PC-3 (cell line): ENCODE measurements around the gene SACS. TPM values are rescaled to one million over a fixed set of nuclear protein-coding genes. Genes with fewer than 3 reads are reported as not detected.

ENCODE experiments used
- ATAC-seq: fragments of 200-7000 bp; cut with Tn5 transposase; 2 replicates; pipeline ENCODE4 v1.9.1; 2020; ENCODE audit warnings: mild to moderate bottlenecking, moderate library complexity
- BruUV-seq: library from RNA; stranded (reverse); fragments of 400-500 nt; replicated peaks from 2 replicates; lab custom pipeline; 2021; lab: Mats Ljungman, UMichigan
- CTCF ChIA-PET: fragments of 300-600 bp; sonication (Branson Sonifier 250); formaldehyde crosslinking; loops from one replicate; lab custom pipeline; 2022; ENCODE audit warnings: antibody characterized with exemption; lab: Charles Lee
- POLR2A ChIA-PET: fragments of 300-600 bp; sonication (Branson Sonifier 250); formaldehyde crosslinking; loops from one replicate; lab custom pipeline; 2022; ENCODE audit warnings: antibody characterized with exemption; ENCODE audit not compliant: unreplicated experiment; lab: Charles Lee
- DNase-seq: peaks from one replicate; pipeline ENCODE4 v3.0.0-alpha.2; 2015
- H2AFZ ChIP-seq: fragments of 300-600 bp; sonication (generic); 2 replicates; pipeline ENCODE4 v1.6.0; 2016; ENCODE audit warnings: antibody characterized with exemption, low read length
- H3F3A ChIP-seq: fragments of 300-600 bp; sonication (generic); one replicate; pipeline ENCODE4 v1.6.0; 2017; ENCODE audit warnings: antibody characterized with exemption, low read length, control low read depth, mild to moderate bottlenecking; ENCODE audit not compliant: unreplicated experiment
- H3K27ac ChIP-seq: fragments of 300-600 bp; sonication (generic); 2 replicates; pipeline ENCODE4 v1.5.1; 2016; ENCODE audit warnings: mild to moderate bottlenecking, low read length
- H3K27me3 ChIP-seq: fragments of 300-600 bp; sonication (generic); 2 replicates; pipeline ENCODE4 v1.6.1; 2016; ENCODE audit warnings: low read length, mixed read lengths
- H3K36me3 ChIP-seq: fragments of 300-600 bp; sonication (generic); 2 replicates; pipeline ENCODE4 v1.6.1; 2016; ENCODE audit warnings: low read depth, mixed run types, low read length, mixed read lengths
- H3K4me1 ChIP-seq: fragments of 300-600 bp; sonication (generic); 2 replicates; pipeline ENCODE4 v1.5.1; 2016; ENCODE audit warnings: low read length; ENCODE audit not compliant: insufficient read depth
- H3K4me2 ChIP-seq: fragments of 300-600 bp; sonication (generic); 2 replicates; pipeline ENCODE4 v1.6.0; 2016; ENCODE audit warnings: low read length
- H3K4me3 ChIP-seq: fragments of 300-600 bp; sonication (generic); 2 replicates; pipeline ENCODE4 v1.5.1; 2016; ENCODE audit warnings: mild to moderate bottlenecking, low read length, mixed read lengths
- H3K79me2 ChIP-seq: fragments of 300-600 bp; sonication (generic); 2 replicates; pipeline ENCODE4 v1.6.1; 2017; ENCODE audit warnings: low read length, mixed read lengths
- H3K9ac ChIP-seq: fragments of 300-600 bp; sonication (generic); 2 replicates; pipeline ENCODE4 v1.6.0; 2016; ENCODE audit warnings: mild to moderate bottlenecking, low read length
- H3K9me2 ChIP-seq: fragments of 300-600 bp; sonication (generic); replicated peaks from 2 replicates; pipeline ENCODE4 v1.6.1; 2016; ENCODE audit warnings: mixed run types, low read length, mixed read lengths
- H3K9me3 ChIP-seq: fragments of 300-600 bp; sonication (generic); 2 replicates; pipeline ENCODE4 v1.6.1; 2016; ENCODE audit warnings: low read length, mixed read lengths
- H4K20me1 ChIP-seq: fragments of 300-600 bp; sonication (generic); 2 replicates; pipeline ENCODE4 v1.6.1; 2016; ENCODE audit warnings: low read length, mixed read lengths
- EZH2 ChIP-seq: fragments of 300-600 bp; sonication (generic); IDR thresholded peaks from one replicate; pipeline ENCODE4 v1.6.1; 2017; ENCODE audit warnings: antibody characterized with exemption, mild to moderate bottlenecking, low read length; ENCODE audit not compliant: unreplicated experiment
- EZH2phosphoT487 ChIP-seq: fragments of 300-600 bp; sonication (generic); IDR thresholded peaks from 2 replicates; pipeline ENCODE4 v1.6.1; 2018; ENCODE audit warnings: mild to moderate bottlenecking, antibody characterized with exemption, low read length, borderline replicate concordance
- intact Hi-C: fragments of 100-400 bp; cut with micrococcal nuclease; formaldehyde crosslinking; loops from 2 replicates; pipeline ENCODE4 v1.9.0; 2023
- total RNA-seq: library from RNA; depleted of rRNA; stranded (reverse); fragments of >200 nt; gene quantifications from 2 replicates; pipeline ENCODE4 v1.2.3, GENCODE V29; 2014
- TF ChIP-seq, protein P1 (sequence below): fragments of 300-600 bp; sonication (generic); conservative IDR thresholded peaks from 2 replicates; pipeline ENCODE4 v1.5.1; 2017; ENCODE audit warnings: antibody characterized with exemption, low read depth, mild to moderate bottlenecking, low read length

Gene SACS
- total RNA-seq, 1 experiment from 2014 or later: 31.6 TPM

DNA sequence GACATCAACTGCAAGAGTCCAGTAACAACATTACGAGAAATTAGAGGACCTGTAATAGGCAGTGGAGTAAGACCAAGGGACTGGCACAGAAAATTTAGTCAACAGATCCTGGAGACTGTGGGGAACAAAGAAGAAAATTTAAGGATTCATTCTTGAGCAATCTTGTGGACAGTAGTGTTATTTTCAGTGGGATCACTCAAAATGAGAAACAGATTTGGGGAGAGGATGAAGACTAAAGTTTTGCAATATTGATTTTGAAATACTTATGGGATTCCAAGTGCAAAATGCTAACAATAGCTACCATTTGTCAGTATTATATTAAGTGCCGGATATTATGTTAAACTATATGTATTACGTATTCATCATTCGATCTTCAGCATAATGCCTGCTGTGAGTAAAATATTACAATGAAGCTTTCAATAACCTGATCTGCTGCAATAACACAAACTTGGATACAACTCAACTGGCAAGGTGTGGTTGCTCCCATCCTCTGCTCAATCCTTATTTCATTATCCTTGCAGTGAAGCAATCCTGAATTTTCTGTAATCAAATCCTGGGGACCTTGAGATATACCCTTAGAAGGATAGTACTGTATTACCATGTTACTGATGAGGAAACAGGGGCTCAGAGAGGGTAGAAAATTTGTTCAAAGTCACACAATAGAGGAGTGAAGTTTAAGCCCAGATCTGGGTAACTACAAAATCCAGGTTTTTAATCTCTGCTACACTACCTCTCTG, 84.2 kb downstream of the SACS start:
- Histone ChIP-seq H3K79me2 (0 out of 2 replicates have a peak, but pooled peaks cover 4% of the 10 kb centered on the region), H3K9ac (no peak overlapping the region), H3K27me3 (no peaks in the 10 kb centered on the region), H3K4me2 (no peak overlapping the region), H3K9me2 (no peaks in the 10 kb centered on the region), H3F3A (no peaks in the 10 kb centered on the region), H3K27ac (no peak overlapping the region), H3K4me1 (no peaks in the 10 kb centered on the region), H3K9me3 (no peaks in the 10 kb centered on the region), H3K4me3 (no peak overlapping the region), H2AFZ (no peak overlapping the region), H4K20me1 (no peaks in the 10 kb centered on the region), H3K36me3 (peaks cover 29% of the 10 kb centered on the region; the same call in 1 of the 2 replicates)
- ChIA-PET POLR2A (no interaction called here), CTCF (no interaction called here)
- intact Hi-C loops: no loop called here
- no peak for DNase-seq
- TF ChIP-seq EZH2phosphoT487 (no peak), EZH2 (no peak)
- TF ChIP-seq, protein P1, sequence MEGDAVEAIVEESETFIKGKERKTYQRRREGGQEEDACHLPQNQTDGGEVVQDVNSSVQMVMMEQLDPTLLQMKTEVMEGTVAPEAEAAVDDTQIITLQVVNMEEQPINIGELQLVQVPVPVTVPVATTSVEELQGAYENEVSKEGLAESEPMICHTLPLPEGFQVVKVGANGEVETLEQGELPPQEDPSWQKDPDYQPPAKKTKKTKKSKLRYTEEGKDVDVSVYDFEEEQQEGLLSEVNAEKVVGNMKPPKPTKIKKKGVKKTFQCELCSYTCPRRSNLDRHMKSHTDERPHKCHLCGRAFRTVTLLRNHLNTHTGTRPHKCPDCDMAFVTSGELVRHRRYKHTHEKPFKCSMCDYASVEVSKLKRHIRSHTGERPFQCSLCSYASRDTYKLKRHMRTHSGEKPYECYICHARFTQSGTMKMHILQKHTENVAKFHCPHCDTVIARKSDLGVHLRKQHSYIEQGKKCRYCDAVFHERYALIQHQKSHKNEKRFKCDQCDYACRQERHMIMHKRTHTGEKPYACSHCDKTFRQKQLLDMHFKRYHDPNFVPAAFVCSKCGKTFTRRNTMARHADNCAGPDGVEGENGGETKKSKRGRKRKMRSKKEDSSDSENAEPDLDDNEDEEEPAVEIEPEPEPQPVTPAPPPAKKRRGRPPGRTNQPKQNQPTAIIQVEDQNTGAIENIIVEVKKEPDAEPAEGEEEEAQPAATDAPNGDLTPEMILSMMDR: peak; percentile 7
- BruUV-seq: no TSS peak
- no peak for ATAC-seq

DNA sequence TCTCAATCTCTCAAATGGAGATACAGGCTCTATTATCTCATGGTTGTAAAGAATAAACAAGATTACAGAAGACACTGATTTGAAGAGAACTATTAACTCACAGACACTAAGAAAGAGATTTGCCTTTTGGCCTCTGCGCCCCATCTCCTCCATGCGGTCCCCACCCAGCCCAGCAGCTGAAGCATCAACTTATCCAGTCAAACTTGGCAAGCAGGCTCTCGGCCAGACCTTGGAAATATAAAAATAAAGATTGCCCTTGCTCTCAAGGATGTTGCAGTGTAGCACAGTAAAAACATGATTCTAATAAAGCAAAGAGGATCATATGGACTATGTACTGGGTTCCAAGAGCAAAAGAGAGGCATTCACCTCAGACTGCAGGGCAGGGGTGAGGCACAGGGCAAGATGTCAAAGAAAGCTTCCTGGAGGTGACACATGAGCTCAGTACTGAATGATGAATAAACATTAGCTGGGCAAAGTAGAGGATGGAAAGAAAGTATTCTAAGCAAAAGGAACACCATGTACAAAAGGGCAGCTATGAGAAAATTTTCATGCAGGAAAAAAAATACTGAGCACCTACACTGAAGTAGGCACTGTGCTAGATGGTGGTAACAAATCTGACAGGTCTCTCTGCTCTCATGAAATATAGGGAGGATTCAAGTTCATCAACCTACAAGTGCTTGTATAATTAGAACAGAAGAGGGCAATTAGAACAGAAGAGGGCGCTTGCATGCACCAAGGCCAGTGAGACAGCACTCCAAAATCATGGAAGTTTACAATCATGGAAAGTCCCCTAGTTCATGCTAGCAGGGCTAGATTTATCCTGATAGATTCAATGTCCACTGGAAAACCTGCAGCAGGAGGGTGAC, 85.0 kb downstream of the SACS start:
- ChIA-PET POLR2A (no interaction called here), CTCF (no interaction called here)
- Histone ChIP-seq H3K27ac (no peak overlapping the region), H4K20me1 (no peaks in the 10 kb centered on the region), H3K4me2 (no peak overlapping the region), H3K27me3 (no peaks in the 10 kb centered on the region), H3K9ac (no peak overlapping the region), H3K79me2 (0 out of 2 replicates have a peak, but pooled peaks cover 4% of the 10 kb centered on the region), H3F3A (no peaks in the 10 kb centered on the region), H3K36me3 (peaks cover 31% of the 10 kb centered on the region; the same call in 1 of the 2 replicates), H3K9me3 (no peaks in the 10 kb centered on the region), H3K9me2 (no peaks in the 10 kb centered on the region), H3K4me1 (no peaks in the 10 kb centered on the region), H2AFZ (no peak overlapping the region), H3K4me3 (no peak overlapping the region)
- ATAC-seq (no peak), DNase-seq (no peak)
- no TSS peak for BruUV-seq
- no peak for TF ChIP-seq EZH2
- TF ChIP-seq, protein P1: peak; percentile 38
- intact Hi-C loops: no loop called here
